Activated CD8-positive, alpha-beta T cell treated with anti-CD3 and anti-CD28 coated beads for 36 hours (primary cell): Measurements from ENCODE around the gene STXBP6. TPM values are rescaled to one million over a fixed set of nuclear protein-coding genes. Genes with fewer than 3 reads are reported as not detected.

Source experiments
- ATAC-seq: fragments of 200-7000 bp; cut with Tn5 transposase; one replicate; pipeline ENCODE4 v1.10.0; 2021; ENCODE audit warnings: mild to moderate bottlenecking, moderate library complexity
- CTCF ChIA-PET: fragments of 350-600 bp; sonication (Branson Sonifier 250); formaldehyde crosslinking; loops from one replicate; lab custom pipeline; 2021; ENCODE audit warnings: antibody characterized with exemption; lab: Charles Lee
- POLR2A ChIA-PET: fragments of 350-600 bp; sonication (Branson Sonifier 250); formaldehyde crosslinking; loops from one replicate; lab custom pipeline; 2021; ENCODE audit warnings: antibody characterized with exemption; lab: Charles Lee
- DNase-seq: peaks from one replicate; pipeline ENCODE4 v3.0.0-alpha.2; 2020
- H3K27ac Mint-ChIP-seq: one replicate; pipeline ENCODE4 v1.8.0; 2021; ENCODE audit warnings: mild to moderate bottlenecking, mixed read lengths
- H3K27me3 Mint-ChIP-seq: one replicate; pipeline ENCODE4 v1.8.0; 2021; ENCODE audit warnings: mixed read lengths
- H3K36me3 Mint-ChIP-seq: one replicate; pipeline ENCODE4 v1.8.0; 2021; ENCODE audit warnings: low read depth, mixed read lengths
- H3K4me1 Mint-ChIP-seq: one replicate; pipeline ENCODE4 v1.8.0; 2021; ENCODE audit warnings: low read depth, mixed read lengths
- H3K4me3 Mint-ChIP-seq: one replicate; pipeline ENCODE4 v1.8.0; 2021; ENCODE audit warnings: mild to moderate bottlenecking, moderate library complexity, mixed read lengths
- H3K9me3 Mint-ChIP-seq: one replicate; pipeline ENCODE4 v1.8.0; 2021; ENCODE audit warnings: mixed read lengths
- CTCF ChIP-seq: fragments of 200-600 bp; IDR thresholded peaks from one replicate; pipeline ENCODE4 v1.8.0; 2022; ENCODE audit warnings: antibody characterized with exemption, mild to moderate bottlenecking
- intact Hi-C: fragments of 100-400 bp; cut with micrococcal nuclease; formaldehyde crosslinking; loops from one replicate; pipeline ENCODE4 v1.10.0; 2022
- total RNA-seq, 2 experiments: library from RNA; stranded (reverse); gene quantifications; one replicate each; pipeline ENCODE4 v1.2.3, GENCODE V29; 2021

Gene STXBP6
- total RNA-seq, 2 experiments from 2014 or later = not detected

GRCh38 chr14:25004389-25004809 is 45.5 kb downstream of the STXBP6 start:
- Mint-ChIP-seq H3K27ac (no peak overlapping the region), H3K4me3 (no peak overlapping the region), H3K9me3 (no peaks in the 10 kb centered on the region), H3K36me3 (no peaks in the 10 kb centered on the region), H3K4me1 (no peaks in the 10 kb centered on the region), H3K27me3 (peaks cover 1% of the 10 kb centered on the region)
- ATAC-seq (no peak), DNase-seq (no peak)
- POLR2A ChIA-PET = no interaction called here
- intact Hi-C loops = no loop called here
- CTCF ChIA-PET = no interaction called here
- no peak for TF ChIP-seq CTCF

- TF ChIP-seq CTCF = no peak
- ATAC-seq = no peak
- H3K36me3 Mint-ChIP-seq = no peaks in the 10 kb centered on the region
- no peak for DNase-seq
- H3K4me3 Mint-ChIP-seq = no peak overlapping the region
- intact Hi-C loops = no loop called here
- no peaks in the 10 kb centered on the region for H3K4me1 Mint-ChIP-seq
- ChIA-PET POLR2A (no interaction called here), CTCF (no interaction called here)
- H3K9me3 Mint-ChIP-seq = no peaks in the 10 kb centered on the region
- no peaks in the 10 kb centered on the region for H3K27me3 Mint-ChIP-seq
- H3K27ac Mint-ChIP-seq = no peak overlapping the region
Observed at GRCh38 chr14:25003537-25003936, 46.4 kb downstream of the STXBP6 start.

GRCh38 chr14:25001601-25002000 is 48.3 kb downstream of the STXBP6 start:
- intact Hi-C loops = no loop called here
- ATAC-seq (no peak), DNase-seq (no peak)
- TF ChIP-seq CTCF = no peak
- Mint-ChIP-seq H3K36me3 (no peaks in the 10 kb centered on the region), H3K9me3 (no peaks in the 10 kb centered on the region), H3K4me3 (no peak overlapping the region), H3K27ac (no peak overlapping the region), H3K27me3 (peaks cover 2% of the 10 kb centered on the region), H3K4me1 (no peaks in the 10 kb centered on the region)
- ChIA-PET CTCF (no interaction called here), POLR2A (no interaction called here)

GRCh38 chr14:25001156-25001555 is 48.8 kb downstream of the STXBP6 start:
- DNase-seq (no peak), ATAC-seq (no peak)
- Mint-ChIP-seq H3K27ac (no peak overlapping the region), H3K4me3 (no peak overlapping the region), H3K9me3 (no peaks in the 10 kb centered on the region), H3K36me3 (no peaks in the 10 kb centered on the region), H3K4me1 (no peaks in the 10 kb centered on the region), H3K27me3 (peaks cover 2% of the 10 kb centered on the region)
- POLR2A ChIA-PET = no interaction called here
- TF ChIP-seq CTCF = no peak
- intact Hi-C loops = no loop called here
- CTCF ChIA-PET = no interaction called here

- Mint-ChIP-seq H3K27me3 (peaks cover 2% of the 10 kb centered on the region), H3K36me3 (no peaks in the 10 kb centered on the region), H3K27ac (no peak overlapping the region), H3K4me1 (no peaks in the 10 kb centered on the region), H3K4me3 (no peak overlapping the region), H3K9me3 (no peaks in the 10 kb centered on the region)
- ChIA-PET CTCF (no interaction called here), POLR2A (no interaction called here)
- DNase-seq (no peak), ATAC-seq (no peak)
- intact Hi-C loops = no loop called here
- no peak for TF ChIP-seq CTCF
Observed at GRCh38 chr14:24999157-24999556, 50.8 kb downstream of the STXBP6 start.
